HG03378 (cell line): ENCODE measurements around the gene PLCB4.

Experiments
- ATAC-seq: cut with Tn5 transposase; IDR thresholded peaks from one replicate; pipeline ENCODE4 v1.9.1; 2021; ENCODE audit warnings: mild to moderate bottlenecking, moderate library complexity; ENCODE audit not compliant: unreplicated experiment

The PLCB4 gene

DNA sequence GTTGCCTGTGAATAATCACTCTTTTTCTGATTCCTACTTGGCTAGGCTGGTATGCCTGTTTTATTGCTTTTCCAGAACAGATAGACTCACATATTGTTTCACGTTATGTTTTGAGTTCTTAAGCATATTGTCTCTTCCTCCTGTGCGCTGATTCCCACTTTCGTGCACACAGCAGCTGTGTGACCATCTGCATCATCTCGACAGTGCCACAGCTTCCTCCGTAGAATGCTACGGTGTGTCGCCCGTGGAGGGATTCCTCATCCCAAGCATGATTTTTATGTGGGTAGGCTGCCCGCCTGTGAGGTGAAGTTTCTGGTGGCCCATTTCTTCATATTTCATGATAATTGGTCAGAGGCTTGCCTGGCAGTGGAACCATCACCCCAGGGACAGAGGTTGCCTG is 31.8 kb downstream of the PLCB4 start:
- ATAC-seq = no peak

DNA sequence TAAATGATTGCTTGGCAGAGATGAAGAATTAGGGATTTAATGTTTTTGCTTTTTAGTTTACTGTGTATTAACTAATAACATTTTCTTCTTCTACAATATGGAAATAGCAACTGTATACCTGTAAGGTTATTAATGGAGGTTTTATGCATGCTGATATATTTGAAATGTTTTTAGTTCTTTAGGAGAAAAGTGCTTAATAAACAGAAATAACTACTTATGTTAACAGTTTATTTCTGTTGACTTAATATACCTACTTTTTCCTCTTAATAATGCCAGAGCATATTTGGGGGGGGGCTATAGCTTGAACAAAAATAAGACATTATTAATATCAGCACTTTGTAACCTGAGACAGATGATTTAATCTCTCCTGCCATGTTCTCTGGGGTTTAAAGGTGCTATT is 33.6 kb downstream of the PLCB4 start:
- ATAC-seq = no peak

DNA sequence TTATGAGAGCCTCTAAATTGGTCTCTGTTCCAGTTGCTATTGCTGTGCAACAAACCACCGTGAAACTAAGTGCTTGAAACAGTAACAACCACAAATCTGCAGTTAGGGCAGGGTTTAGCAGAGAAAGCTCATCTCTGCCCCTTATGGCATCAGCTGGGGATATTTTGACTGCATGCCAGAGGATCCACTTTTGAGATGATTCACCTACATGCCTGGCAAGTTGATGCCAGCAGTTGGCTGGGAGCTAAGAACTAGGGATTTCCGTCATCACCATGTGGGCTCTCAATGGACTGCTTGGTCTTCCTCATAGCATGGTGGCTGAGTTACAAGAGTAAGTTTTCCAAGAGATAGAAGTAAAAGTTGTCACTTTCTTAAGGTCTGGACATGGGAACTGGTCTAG is 35.1 kb downstream of the PLCB4 start:
- no peak for ATAC-seq

DNA sequence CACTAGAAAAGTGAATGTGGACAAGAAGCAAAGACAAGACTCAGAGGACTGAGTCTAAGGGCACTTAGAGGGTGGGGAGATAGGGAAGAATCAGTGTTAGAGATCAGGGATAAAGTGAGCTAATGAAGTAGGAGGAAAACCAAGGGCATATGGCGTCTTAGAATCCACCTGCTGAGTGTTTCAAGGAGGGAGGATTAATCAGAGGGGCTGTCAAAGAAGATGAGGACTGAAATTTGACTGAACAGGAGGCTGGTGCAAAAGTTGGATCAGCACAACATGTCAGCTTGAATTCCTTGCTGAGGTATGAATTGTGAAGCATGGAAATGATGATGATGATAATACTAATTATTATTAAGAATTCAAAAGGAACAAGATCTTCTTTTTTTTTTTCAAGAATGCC is 39.4 kb downstream of the PLCB4 start:
- ATAC-seq = no peak

DNA sequence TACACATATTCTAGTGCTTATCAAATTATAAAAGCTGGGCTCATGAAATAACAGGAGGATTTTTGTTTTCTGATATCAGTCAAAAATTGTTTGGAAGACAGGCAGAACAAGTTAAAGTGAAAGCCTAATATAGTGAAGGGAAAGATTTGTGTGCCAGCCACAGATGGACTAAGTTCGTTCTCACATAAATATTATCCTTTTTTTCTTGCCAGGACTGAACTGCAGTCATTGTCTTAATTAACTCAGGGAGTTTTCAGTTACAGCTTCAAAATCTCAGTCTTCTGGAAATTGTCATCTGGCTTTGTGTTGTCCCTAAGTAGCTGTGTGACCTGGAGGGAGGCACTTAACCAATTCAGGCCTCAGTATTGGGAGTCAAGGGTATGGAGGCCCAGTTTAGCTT is 40.7 kb downstream of the PLCB4 start:
- no peak for ATAC-seq

DNA sequence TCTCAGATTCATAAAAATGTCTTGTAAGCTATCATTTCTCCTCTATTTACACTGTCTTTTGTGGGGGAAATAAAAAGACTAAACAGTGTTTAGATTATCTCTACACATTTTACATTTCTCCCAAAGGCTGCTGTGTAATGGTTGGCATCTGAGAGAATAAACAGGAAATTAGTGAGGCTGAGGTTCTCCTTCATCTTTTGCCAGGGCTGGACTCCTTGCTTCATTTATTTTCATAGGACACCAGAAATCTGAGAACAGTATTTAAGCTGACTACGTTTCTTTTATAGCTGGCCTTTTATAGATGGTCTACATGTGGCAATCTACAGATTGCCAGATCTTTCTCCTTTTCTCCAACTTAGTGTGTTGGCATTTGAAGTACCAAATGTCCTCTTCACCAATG is 41.5 kb downstream of the PLCB4 start:
- no peak for ATAC-seq

DNA sequence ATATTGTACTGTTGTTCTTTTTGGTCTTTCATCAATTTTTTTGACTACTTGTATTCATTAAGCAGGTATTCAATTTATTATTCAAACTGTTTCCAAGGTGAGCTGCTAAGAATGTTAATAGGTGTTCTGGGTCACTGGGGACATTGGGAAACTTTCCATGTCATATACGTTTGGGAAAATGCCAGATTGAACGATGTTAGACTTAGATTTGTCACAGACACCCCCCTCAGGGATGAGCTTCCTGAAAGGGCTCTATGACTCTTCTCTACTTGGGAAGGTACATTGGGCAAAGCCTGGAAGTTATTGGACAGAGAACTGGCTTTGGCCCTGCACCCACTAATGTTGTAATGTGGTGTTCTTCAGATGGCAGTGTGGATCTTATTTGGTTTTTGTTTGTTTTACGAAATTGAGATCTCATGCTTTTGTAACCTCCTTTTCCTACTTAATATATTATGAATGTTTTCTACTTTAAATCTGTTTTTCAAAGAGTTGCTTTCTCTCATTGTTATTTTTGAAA is 42.1 kb downstream of the PLCB4 start:
- ATAC-seq = no peak

DNA sequence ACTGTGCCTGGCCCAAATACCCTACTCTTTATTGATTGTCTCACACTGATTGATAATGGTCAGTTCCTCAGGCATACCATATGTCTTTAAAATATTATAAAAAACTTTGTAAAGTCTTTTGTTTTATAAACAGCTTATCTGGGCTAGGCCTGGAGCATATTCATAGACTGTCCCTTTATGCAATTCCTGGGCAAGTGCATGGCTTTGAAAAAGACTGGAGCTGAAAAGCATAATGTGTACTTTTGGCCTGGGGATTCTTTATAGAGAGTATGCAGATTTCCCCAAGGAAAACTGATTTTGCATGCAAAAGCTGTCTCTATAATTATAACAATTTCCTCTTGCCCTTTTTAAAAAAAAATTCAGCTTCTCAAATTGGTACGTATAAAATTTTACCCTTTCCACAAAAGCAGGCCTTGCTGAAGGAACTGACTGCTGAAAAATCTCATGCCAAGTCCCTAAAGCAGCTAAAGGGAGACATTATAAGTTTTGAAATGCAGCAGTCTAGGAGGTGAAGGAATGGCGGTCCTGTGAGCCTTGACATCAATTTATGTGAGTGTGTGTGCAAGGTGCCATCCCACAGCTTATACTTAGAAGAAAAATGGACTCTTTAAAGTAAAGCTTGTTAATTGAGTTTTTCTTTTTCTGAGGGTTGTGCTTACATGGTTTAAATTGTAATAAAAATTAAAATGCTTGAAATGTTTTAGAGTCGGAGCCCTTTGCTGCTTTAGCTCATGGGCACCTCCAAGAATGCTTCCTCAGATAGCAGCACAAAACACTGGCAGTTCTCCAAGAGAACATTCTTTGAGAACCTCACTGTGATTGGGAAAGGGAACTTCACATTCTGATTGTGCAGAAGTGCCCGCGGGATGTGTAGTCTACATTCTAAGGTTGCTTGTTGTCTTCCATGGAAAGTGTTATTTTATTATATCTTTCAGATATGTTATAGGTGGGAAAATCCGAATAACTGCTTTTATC is 43.9 kb downstream of the PLCB4 start:
- no peak for ATAC-seq

DNA sequence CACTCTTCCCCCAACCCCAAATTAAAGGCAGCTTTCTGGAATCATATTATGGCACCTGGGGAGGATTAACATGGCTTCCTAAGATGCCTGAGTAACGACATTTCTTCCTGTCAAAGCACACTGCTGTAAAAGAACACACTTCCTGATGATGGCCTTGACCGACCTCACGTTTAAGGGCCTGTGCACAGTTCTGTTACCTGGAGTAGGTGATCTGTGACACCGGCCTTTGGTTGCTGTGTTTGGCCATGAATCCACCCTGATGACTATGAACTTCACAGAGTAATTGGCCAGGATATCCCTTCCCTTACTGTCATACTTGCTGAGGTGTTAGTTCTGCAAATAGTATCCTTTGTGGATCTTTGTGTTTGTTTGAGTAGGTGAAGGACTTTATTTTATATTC is 45.8 kb downstream of the PLCB4 start:
- ATAC-seq = no peak

DNA sequence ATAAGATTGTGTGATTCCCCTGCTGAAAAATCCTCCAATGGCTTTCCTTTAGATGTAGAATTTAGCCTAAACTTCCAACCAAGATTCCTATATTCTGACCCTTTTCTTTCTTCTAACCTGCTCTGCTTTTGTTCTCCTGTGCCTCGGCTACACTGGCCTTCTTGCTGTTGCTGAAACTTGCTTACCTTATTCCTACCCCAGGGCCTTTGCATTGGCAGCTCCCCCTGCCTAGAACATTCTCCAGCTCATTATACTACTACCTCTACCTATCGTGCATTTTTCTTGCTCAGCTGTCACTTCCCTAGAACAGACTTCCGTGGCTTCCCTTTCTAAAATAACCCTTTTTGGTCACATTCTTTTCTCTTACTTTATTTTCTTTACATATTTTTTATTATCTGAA is 48.7 kb downstream of the PLCB4 start:
- no peak for ATAC-seq

DNA sequence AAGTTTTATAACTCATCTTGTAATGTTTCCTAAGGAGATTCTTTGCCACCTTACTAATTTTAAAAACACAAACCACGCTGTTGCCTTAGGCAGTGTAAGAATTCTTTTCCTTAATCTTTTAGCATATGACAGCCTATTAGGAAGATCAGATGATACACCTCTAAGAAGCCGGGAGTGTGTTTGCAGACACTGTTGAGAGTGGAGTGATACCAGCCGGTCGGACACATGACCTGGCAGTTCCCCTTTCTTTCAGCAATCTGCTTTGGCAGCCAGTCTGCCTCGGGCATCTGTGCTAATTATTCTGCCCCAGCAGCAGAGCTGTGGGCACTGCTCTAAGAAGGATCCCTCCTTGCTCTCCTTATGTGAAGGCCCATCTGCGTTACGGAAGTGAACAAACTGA is 50.9 kb downstream of the PLCB4 start:
- no peak for ATAC-seq

DNA sequence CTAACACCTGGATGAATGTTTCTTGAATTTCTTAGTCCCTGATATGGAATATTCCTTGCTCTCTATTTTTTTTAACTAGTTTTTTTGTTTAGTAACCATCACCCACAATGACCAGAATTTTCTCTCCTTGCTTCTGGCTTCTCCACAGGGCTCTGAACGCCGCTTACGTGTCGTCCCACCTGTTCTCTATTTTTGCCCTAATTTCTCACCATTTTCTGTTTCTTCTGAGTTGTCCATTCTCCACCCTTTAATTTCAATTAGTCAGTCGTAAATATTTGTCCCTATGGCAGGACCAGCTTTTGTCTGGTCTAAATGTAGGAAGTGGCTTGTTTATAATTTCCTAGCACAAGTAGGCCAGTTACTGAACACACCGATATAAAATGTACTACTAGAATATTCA is 52.3 kb downstream of the PLCB4 start:
- no peak for ATAC-seq

DNA sequence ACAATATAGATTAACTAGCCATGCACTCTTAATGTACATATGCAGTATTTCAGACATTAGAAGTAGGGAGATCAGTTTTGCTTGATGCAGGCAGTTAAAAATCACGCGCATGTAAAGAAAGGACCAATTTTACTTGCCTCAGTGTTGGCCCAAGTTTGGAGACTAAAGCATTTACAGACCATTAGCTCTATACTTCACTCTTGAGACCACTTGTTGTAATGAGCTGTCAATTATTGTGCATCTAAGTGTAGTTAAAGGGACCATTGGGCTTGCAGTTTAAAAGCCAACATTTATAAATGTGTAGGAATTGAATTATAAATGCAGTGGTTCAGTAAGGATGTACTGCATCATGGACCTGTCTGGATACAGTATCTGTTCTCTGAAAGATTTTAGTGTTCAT is 53.7 kb downstream of the PLCB4 start:
- ATAC-seq = no peak

DNA sequence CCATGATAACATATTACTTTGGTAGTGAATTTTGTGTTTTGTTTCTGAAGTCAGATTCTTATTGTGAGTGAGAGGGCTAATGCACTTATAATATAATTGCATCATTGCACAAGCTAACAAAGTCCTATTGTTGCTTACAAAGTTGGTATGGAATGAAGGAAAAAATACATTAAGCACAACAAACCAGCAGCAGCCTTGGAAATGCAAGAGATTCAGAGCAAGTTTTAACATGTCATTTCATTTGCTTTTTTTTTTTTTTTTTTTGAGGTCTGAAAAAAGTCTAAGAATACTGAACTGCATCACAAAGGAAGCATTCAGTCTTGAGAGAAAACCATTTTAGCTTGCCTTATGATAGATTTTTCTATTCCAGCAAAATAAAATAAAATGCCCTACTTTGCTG is 57.6 kb downstream of the PLCB4 start:
- ATAC-seq = no peak

DNA sequence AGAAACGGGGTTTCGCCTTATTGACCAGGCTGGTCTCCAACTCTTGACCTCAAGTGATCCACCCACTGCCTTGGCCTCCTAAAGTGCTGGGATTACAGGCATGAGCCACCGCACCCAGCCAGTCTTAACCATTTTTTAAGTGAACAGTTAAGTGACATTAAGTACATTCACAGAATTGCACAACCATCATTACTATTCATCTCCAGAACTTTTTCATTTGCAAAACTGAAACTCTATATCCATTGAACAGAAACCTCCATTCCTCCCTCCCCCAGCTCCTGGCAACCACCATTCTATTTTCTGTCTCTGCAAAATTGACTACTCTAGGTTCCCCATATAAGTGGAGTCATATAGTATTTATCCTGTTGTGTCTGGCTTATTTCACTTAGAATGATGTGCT is 59.7 kb downstream of the PLCB4 start:
- no peak for ATAC-seq

DNA sequence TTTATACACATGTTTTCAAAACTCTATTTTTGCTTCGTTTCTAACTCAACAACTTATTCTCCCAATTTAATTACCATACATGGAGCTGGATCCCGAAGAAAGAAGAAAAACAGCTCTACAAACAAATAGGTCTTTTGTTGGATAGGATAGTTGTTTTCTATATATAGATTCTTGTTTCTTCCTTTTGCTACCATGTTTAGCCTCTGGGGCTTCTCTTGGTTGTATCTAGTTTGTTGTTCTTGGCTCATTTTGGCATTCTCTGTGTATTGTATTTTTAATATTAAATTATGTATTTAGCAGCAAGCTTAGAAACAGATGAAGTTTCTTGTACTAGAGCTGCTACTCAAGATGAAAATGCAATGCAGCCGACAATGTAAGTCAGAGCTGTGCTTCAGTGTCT is 60.9 kb downstream of the PLCB4 start:
- ATAC-seq = no peak

DNA sequence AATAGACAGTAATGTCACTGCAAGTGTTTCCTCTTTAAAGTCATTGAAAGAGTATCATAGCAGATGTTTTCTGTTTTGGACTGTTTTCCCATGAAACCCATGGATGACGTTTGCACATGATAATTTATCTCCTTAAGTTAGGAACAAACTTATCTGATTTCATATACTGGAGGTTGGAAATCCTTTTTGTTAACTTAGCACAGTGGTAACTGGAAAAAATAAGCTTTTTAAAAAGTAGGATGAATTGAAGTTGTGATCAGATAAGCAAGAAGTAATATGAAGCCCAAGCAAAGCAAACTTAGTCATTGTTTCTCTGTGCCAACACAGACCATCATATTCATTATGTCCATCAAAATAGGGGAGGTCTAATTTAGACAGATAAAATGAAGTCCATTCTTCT is 61.6 kb downstream of the PLCB4 start:
- ATAC-seq = no peak

DNA sequence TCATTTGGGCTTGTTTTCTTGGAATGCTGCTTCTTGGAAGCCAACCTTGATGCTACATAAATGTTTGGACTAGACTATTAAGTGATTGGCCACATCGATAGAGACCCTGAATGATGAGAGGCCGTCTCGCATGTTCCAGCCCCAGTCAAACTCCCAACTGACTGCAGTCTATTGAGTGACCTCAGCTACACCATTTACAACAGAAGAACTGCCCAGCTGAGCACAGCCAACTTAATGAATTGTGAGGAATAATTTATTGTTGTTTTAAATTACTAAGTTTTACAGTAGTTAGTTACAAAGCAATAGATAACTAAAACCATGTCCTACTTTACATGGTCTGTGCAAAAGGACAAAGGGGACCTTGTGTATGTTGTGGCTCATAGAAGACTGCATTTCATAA is 63.0 kb downstream of the PLCB4 start:
- no peak for ATAC-seq

DNA sequence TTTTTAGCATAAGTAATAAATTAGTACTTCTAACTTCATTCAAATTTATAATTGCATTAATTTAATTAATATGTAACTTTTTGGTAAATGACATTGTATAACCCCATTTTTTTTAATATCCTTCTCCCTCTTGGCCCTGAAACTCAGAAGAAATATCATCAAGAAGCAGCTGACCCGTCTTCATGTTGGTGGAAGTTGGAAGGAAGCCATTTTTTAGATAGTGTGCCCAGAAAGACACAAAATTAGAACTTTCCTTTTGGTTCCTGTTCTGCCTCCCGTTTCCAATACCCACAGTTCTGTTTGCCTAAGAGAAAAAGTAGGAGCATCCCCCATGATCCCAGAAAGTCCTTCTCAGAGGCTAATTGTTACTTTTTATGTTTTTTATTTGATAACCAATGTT is 65.5 kb downstream of the PLCB4 start:
- no peak for ATAC-seq

DNA sequence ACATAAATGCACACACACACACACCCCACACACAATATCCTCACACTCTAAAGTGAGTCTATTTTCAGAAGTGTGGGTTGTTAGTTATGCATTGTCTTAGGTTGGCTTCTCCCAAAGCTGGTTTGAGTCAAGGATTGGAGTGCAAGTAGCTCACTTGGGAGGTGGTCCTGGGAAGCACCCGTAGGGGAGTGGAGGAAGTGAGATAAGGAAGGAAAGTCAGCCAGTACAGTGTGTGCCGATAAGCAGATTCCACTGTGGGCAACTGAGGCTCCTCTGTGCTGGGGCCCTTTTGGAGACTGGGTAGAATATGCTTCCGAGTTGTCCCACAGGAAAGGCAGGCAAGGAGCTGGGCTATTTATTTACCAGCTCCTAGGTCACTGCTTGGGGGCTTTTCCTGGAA is 67.2 kb downstream of the PLCB4 start:
- no peak for ATAC-seq

DNA sequence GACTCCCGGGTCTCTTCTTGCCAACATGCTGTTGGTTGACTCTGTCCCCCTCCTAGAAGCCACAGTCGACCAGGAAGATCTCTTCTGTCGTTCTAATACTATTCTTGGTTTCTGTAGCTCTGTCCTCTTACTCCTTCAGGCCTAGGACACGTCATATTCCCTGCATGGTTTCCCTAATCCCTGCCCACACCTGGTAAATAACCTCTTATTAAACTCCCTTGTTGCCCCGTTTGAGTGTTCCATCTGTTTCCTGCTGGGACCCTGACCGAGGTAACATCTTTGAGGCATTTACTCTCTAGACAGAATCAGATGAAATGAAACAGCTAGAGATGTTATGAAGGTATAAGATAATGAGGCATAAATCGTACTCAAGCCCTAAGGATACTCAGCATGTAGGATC is 68.1 kb downstream of the PLCB4 start:
- no peak for ATAC-seq

DNA sequence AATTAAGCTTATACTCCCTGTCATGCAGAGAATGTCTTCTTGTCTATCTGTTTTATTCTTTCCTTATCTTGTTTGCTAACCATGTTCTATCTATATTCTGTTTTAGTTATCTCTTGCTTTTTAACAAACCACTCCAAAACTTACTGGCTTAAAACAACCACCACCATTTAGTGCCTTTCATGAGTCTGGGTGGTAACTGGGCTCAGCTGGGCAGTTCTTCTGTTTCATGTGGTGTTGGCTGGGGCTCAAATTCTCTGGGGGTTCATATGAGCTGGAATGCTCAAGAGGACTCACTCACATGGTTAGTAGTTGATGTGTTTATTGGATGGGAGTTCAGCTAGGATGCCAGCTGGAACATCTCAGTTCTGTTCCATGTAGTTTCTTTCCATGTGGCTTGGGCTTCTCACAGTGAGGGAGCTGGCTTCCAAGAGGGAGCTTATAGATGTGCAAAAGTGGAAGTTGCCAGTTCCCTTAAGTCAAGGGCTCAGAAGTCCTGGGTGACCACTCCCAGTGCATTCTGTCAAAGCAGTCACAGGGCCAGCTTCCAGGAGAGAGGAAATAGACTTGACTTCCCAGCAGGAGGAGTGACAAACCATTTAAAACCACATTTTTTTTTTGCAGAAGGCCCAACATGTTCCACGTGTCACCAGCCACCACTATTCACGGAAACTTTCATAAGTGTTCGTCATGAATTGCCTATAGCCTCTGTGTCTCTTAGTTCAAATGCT is 70.4 kb downstream of the PLCB4 start:
- no peak for ATAC-seq
